IMR-90 (cell line): ENCODE measurements around the gene METTL25. TPM values are rescaled to one million over a fixed set of nuclear protein-coding genes. Genes with fewer than 3 reads are reported as not detected.

Experiments used
- ATAC-seq: fragments of 200-7000 bp; cut with Tn5 transposase; 2 replicates; pipeline ENCODE4 v1.9.1; 2020; ENCODE audit warnings: low read depth, mild to moderate bottlenecking, moderate library complexity
- BruUV-seq: library from RNA; stranded (reverse); fragments of 400-500 nt; replicated peaks from 2 replicates; lab custom pipeline; 2021; lab: Mats Ljungman, UMichigan
- CTCF ChIA-PET: fragments of 300-600 bp; formaldehyde crosslinking; extraction: SDS; loops from one replicate; lab custom pipeline; 2021; ENCODE audit warnings: antibody characterized with exemption; lab: Yijun Ruan, JAX
- POLR2A ChIA-PET: fragments of 300-600 bp; sonication (Branson Sonifier 250); formaldehyde crosslinking; loops from one replicate; lab custom pipeline; 2022; ENCODE audit warnings: antibody characterized with exemption; ENCODE audit not compliant: unreplicated experiment; lab: Charles Lee
- DNase-seq: peaks from one replicate; pipeline ENCODE4 v3.0.0; 2013
- H2AFZ ChIP-seq: replicated peaks from 2 replicates; pipeline ENCODE3; 2013; ENCODE audit warnings: low read length, mild to moderate bottlenecking; ENCODE audit not compliant: poor library complexity
- H2AK5ac ChIP-seq: 2 replicates; pipeline ENCODE4 v1.6.1; 2013; ENCODE audit warnings: low read depth, low read length, inconsistent platforms
- H2AK9ac ChIP-seq: replicated peaks from 2 replicates; pipeline ENCODE3; 2013; ENCODE audit warnings: mild to moderate bottlenecking, low read depth, low read length, moderate library complexity; ENCODE audit not compliant: poor library complexity
- H2BK120ac ChIP-seq: 2 replicates; pipeline ENCODE4 v1.6.1; 2013; ENCODE audit warnings: low read depth, low read length, inconsistent platforms
- H2BK15ac ChIP-seq: 3 replicates; pipeline ENCODE4 v1.6.1; 2013; ENCODE audit warnings: low read depth, low read length, inconsistent platforms
- H2BK20ac ChIP-seq: 2 replicates; pipeline ENCODE4 v1.6.1; 2013; ENCODE audit warnings: low read depth, mild to moderate bottlenecking, inconsistent platforms, low read length, moderate library complexity
- H2BK5ac ChIP-seq: 2 replicates; pipeline ENCODE4 v1.6.1; 2013; ENCODE audit warnings: mild to moderate bottlenecking, low read depth, low read length, inconsistent platforms; ENCODE audit not compliant: poor library complexity, severe bottlenecking
- H3K14ac ChIP-seq: replicated peaks from 2 replicates; pipeline ENCODE4 v1.6.1; 2013; ENCODE audit warnings: low read depth, low read length, inconsistent platforms
- H3K18ac ChIP-seq: 2 replicates; pipeline ENCODE4 v1.6.1; 2013; ENCODE audit warnings: low read depth, low read length, control low read depth
- H3K23ac ChIP-seq: 2 replicates; pipeline ENCODE4 v1.6.1; 2013; ENCODE audit warnings: low read depth, low read length, inconsistent platforms
- H3K27ac ChIP-seq: 2 replicates; pipeline ENCODE4 v1.5.1; 2013; ENCODE audit warnings: mild to moderate bottlenecking, control low read depth, low read length; ENCODE audit not compliant: insufficient read depth
- H3K27me3 ChIP-seq: 2 replicates; pipeline ENCODE4 v1.6.1; 2013; ENCODE audit warnings: low read length; ENCODE audit not compliant: control insufficient read depth, insufficient read depth
- H3K36me3 ChIP-seq: 2 replicates; pipeline ENCODE4 v1.6.1; 2013; ENCODE audit warnings: low read length, mixed read lengths; ENCODE audit not compliant: control insufficient read depth, insufficient read depth
- H3K4ac ChIP-seq: 2 replicates; pipeline ENCODE4 v1.6.1; 2013; ENCODE audit warnings: low read depth, low read length, inconsistent platforms
- H3K4me1 ChIP-seq: 2 replicates; pipeline ENCODE4 v1.6.1; 2013; ENCODE audit warnings: low read length, mixed read lengths; ENCODE audit not compliant: control insufficient read depth, insufficient read depth
- H3K4me2 ChIP-seq: 2 replicates; pipeline ENCODE4 v1.6.1; 2013; ENCODE audit warnings: low read depth, mild to moderate bottlenecking, control low read depth, low read length, moderate library complexity
- H3K4me3 ChIP-seq: 2 replicates; pipeline ENCODE4 v1.5.1; 2013; ENCODE audit warnings: low read depth, mild to moderate bottlenecking, control low read depth, low read length, moderate library complexity; ENCODE audit not compliant: insufficient read depth
- H3K56ac ChIP-seq: 2 replicates; pipeline ENCODE4 v1.6.1; 2013; ENCODE audit warnings: low read length, inconsistent platforms; ENCODE audit not compliant: insufficient read depth; ENCODE audit errors: extremely low read depth
- H3K79me1 ChIP-seq, 2 experiments: 2 replicates each; pipeline ENCODE4 v1.6.1; 2013; ENCODE audit warnings: low read length in 2 of 2, inconsistent platforms in 1 of 2, low read depth in 1 of 2
- H3K9ac ChIP-seq: 2 replicates; pipeline ENCODE4 v1.6.1; 2013; ENCODE audit warnings: low read depth, low read length, control low read depth
- H3K9me1 ChIP-seq: 2 replicates; pipeline ENCODE4 v1.6.1; 2013; ENCODE audit warnings: low read length, inconsistent platforms; ENCODE audit not compliant: insufficient read depth
- H3K9me3 ChIP-seq: 2 replicates; pipeline ENCODE4 v1.6.1; 2013; ENCODE audit warnings: low read length; ENCODE audit not compliant: control insufficient read depth, insufficient read depth
- H4K20me1 ChIP-seq: 2 replicates; pipeline ENCODE4 v1.6.1; 2013; ENCODE audit warnings: low read length, inconsistent platforms; ENCODE audit not compliant: insufficient read depth
- H4K5ac ChIP-seq: 2 replicates; pipeline ENCODE4 v1.6.1; 2013; ENCODE audit warnings: mild to moderate bottlenecking, low read depth, low read length, control low read depth
- H4K8ac ChIP-seq, 2 experiments: 2 replicates each; pipeline ENCODE4 v1.6.1; 2013; ENCODE audit warnings: low read depth in 2 of 2, low read length in 2 of 2, control low read depth in 1 of 2, inconsistent platforms in 1 of 2
- H4K91ac ChIP-seq: 2 replicates; pipeline ENCODE4 v1.6.1; 2013; ENCODE audit warnings: low read depth, low read length, inconsistent platforms; ENCODE audit not compliant: insufficient read depth
- BHLHE40 ChIP-seq: fragments of 150-350 bp; IDR thresholded peaks from 2 replicates; pipeline ENCODE4 v1.6.1; 2016; ENCODE audit warnings: mild to moderate bottlenecking, low read depth, low read length
- CEBPB ChIP-seq: IDR thresholded peaks from 2 replicates; pipeline ENCODE4 v1.6.1; 2012; ENCODE audit warnings: low read depth, low read length, improper control_type of control experiment
- CHD1 ChIP-seq: IDR thresholded peaks from 2 replicates; pipeline ENCODE4 v1.6.1; 2012; ENCODE audit warnings: low read depth, low read length, improper control_type of control experiment
- FOS ChIP-seq: fragments of 150-350 bp; IDR thresholded peaks from 2 replicates; pipeline ENCODE4 v1.6.1; 2016; ENCODE audit warnings: low read depth, low read length
- MAFK ChIP-seq: IDR thresholded peaks from 2 replicates; pipeline ENCODE4 v1.6.1; 2012; ENCODE audit warnings: low read depth, low read length, improper control_type of control experiment
- MAZ ChIP-seq: IDR thresholded peaks from 2 replicates; pipeline ENCODE4 v1.6.1; 2012; ENCODE audit warnings: low read depth, mild to moderate bottlenecking, low read length, improper control_type of control experiment, moderate library complexity, borderline replicate concordance
- MXI1 ChIP-seq: IDR thresholded peaks from 2 replicates; pipeline ENCODE4 v1.6.1; 2012; ENCODE audit warnings: low read depth, mild to moderate bottlenecking, low read length, moderate library complexity, borderline replicate concordance
- NFE2L2 ChIP-seq: fragments of 150-350 bp; IDR thresholded peaks from 2 replicates; pipeline ENCODE4 v1.6.1; 2016; ENCODE audit warnings: low read depth, mild to moderate bottlenecking, low read length
- POLR2A ChIP-seq: IDR thresholded peaks from 2 replicates; pipeline ENCODE4 v1.6.1; 2012; ENCODE audit warnings: mild to moderate bottlenecking, low read depth, low read length
- RAD21 ChIP-seq: IDR thresholded peaks from 2 replicates; pipeline ENCODE4 v1.6.1; 2012; ENCODE audit warnings: low read length, improper control_type of control experiment
- RCOR1 ChIP-seq: IDR thresholded peaks from 2 replicates; pipeline ENCODE4 v1.6.1; 2012; ENCODE audit warnings: mild to moderate bottlenecking, low read length, improper control_type of control experiment; ENCODE audit not compliant: insufficient replicate concordance
- RFX5 ChIP-seq: IDR thresholded peaks from 2 replicates; pipeline ENCODE4 v1.8.0; 2012; ENCODE audit warnings: low read depth, mild to moderate bottlenecking, low read length, moderate library complexity
- SMC3 ChIP-seq: fragments of 150-350 bp; IDR thresholded peaks from 2 replicates; pipeline ENCODE4 v1.6.1; 2016; ENCODE audit warnings: low read depth, mild to moderate bottlenecking, antibody characterized with exemption, low read length, moderate library complexity
- WGBS, 2 experiments: methylation state at CpG; one replicate each; pipeline versions ENCODE4 v1.1.5 to v1.1.7; 2013; ENCODE audit warnings: missing lambda C conversion rate in 2 of 2; ENCODE audit not compliant: insufficient read length in 1 of 2; ENCODE audit errors: extremely low coverage in 2 of 2; 5-methylcytosine and 5-hydroxymethylcytosine counted together
- dilution Hi-C: fragments of 300-500 bp; cut with HindIII; formaldehyde crosslinking; loops from one replicate; pipeline ENCODE4 v1.14.3; 2018; ENCODE audit warnings: low sequenced_read_pairs; ENCODE audit not compliant: unreplicated experiment
- in situ Hi-C: fragments of 300-500 bp; cut with MboI; formaldehyde crosslinking; loops from 3 replicates; pipeline ENCODE4 v1.14.3; 2019; ENCODE audit warnings: low sequenced_read_pairs, inconsistent platforms, mixed read lengths
- intact Hi-C: fragments of 100-400 bp; cut with micrococcal nuclease; formaldehyde crosslinking; loops from 2 replicates; pipeline ENCODE4 v1.10.0; 2022
- polyA plus RNA-seq, 3 experiments: library from polyadenylated mRNA; depleted of rRNA; stranded (reverse); fragments of >200 nt; gene quantifications; 2 replicates each; pipeline ENCODE4 v1.2.3, GENCODE V29; 2012; ENCODE audit warnings: low replicate concordance in 1 of 3
- total RNA-seq: library from RNA; depleted of rRNA; stranded (reverse); fragments of >200 nt; gene quantifications from 2 replicates; pipeline ENCODE4 v1.2.3, GENCODE V29; 2012
- TF ChIP-seq, protein P1 (sequence below): conservative IDR thresholded peaks from 2 replicates; pipeline ENCODE4 v1.5.1; 2012; ENCODE audit warnings: mild to moderate bottlenecking, low read depth, low read length, improper control_type of control experiment
- TF ChIP-seq, protein P2 (sequence below): fragments of 150-350 bp; IDR thresholded peaks from 2 replicates; pipeline ENCODE4 v1.6.1; 2017; ENCODE audit warnings: mild to moderate bottlenecking, antibody characterized with exemption, low read length, low read depth
- TF ChIP-seq, protein P3 (sequence below): fragments of 150-350 bp; IDR thresholded peaks from 2 replicates; pipeline ENCODE4 v1.6.1; 2016; ENCODE audit warnings: low read depth, mild to moderate bottlenecking, low read length, moderate library complexity, borderline replicate concordance

Gene METTL25
- total and polyA plus RNA-seq, 2 of the 4 experiments (the other 2 are of a cell fraction) = 2.6 to 3.0 TPM

DNA sequence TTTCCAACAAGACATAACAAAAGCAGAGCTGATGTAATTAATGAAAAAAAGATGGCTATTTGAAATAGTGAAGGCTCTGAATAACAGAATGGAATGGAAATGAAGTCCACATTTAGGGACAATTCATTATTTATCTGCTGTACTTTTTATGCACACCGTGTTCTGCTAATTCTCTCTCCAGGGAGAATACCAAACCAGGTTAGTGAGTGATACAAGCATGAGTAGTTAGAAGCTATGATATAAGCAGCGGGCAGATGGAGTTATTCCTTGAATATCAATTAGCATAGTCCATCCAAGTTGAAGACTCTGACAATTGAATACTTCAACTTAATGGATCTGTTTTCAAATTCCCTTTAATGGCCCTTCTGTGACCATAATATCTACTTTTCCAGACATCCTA is 166.3 kb downstream of the METTL25 start:
- POLR2A ChIA-PET = no interaction called here
- WGBS, 2 experiments = no CpG with 5 or more reads among the region's 2 CpGs

More for the DNA sequence above, 166.3 kb downstream of the METTL25 start:
- H3K4me2 ChIP-seq = no peak overlapping the region
- H3K18ac ChIP-seq = no peak overlapping the region
- no peak overlapping the region for H2BK15ac ChIP-seq
- H2AK5ac ChIP-seq = no peak overlapping the region
- DNase-seq (no peak), ATAC-seq (no peak)
- no peak overlapping the region for H4K8ac ChIP-seq
- H3K4me3 ChIP-seq = no peak overlapping the region
- no peak overlapping the region for H2BK20ac ChIP-seq
- H3K9me3 ChIP-seq = no peaks in the 10 kb centered on the region
- no peaks in the 10 kb centered on the region for H3K36me3 ChIP-seq
- no peak overlapping the region for H3K4ac ChIP-seq
- no peak overlapping the region for H4K91ac ChIP-seq
- H3K27me3 ChIP-seq = no peaks in the 10 kb centered on the region
- CTCF ChIA-PET = interaction anchor here (1.0 kb wide), 1 partner anchor 34 kb away, joined by 3 read pairs; no protein-coding TSS in a partner anchor
- no peaks in the 10 kb centered on the region for H3K4me1 ChIP-seq
- H3K9ac ChIP-seq = no peak overlapping the region
- no peaks in the 10 kb centered on the region for H4K20me1 ChIP-seq
- in situ Hi-C loops (loop anchor here (25.0 kb wide), 1 partner anchor 1988 kb away; no protein-coding TSS in a partner anchor), intact Hi-C loops (loop anchor here (5.0 kb wide), 1 partner anchor 142 kb away; no protein-coding TSS in a partner anchor), dilution Hi-C loops (no loop called here)
- BruUV-seq = no TSS peak
- no peak overlapping the region for H3K23ac ChIP-seq
- no peaks in the 10 kb centered on the region for H3K9me1 ChIP-seq
- H2AK9ac ChIP-seq = no peak overlapping the region
- no peak overlapping the region for H3K56ac ChIP-seq
- TF ChIP-seq CEBPB = no peak
- TF ChIP-seq MXI1 = no peak
- TF ChIP-seq BHLHE40 = no peak
- TF ChIP-seq RCOR1 = no peak
- TF ChIP-seq MAFK = no peak
- TF ChIP-seq, protein P1, sequence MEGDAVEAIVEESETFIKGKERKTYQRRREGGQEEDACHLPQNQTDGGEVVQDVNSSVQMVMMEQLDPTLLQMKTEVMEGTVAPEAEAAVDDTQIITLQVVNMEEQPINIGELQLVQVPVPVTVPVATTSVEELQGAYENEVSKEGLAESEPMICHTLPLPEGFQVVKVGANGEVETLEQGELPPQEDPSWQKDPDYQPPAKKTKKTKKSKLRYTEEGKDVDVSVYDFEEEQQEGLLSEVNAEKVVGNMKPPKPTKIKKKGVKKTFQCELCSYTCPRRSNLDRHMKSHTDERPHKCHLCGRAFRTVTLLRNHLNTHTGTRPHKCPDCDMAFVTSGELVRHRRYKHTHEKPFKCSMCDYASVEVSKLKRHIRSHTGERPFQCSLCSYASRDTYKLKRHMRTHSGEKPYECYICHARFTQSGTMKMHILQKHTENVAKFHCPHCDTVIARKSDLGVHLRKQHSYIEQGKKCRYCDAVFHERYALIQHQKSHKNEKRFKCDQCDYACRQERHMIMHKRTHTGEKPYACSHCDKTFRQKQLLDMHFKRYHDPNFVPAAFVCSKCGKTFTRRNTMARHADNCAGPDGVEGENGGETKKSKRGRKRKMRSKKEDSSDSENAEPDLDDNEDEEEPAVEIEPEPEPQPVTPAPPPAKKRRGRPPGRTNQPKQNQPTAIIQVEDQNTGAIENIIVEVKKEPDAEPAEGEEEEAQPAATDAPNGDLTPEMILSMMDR = no peak
- TF ChIP-seq, protein P2, sequence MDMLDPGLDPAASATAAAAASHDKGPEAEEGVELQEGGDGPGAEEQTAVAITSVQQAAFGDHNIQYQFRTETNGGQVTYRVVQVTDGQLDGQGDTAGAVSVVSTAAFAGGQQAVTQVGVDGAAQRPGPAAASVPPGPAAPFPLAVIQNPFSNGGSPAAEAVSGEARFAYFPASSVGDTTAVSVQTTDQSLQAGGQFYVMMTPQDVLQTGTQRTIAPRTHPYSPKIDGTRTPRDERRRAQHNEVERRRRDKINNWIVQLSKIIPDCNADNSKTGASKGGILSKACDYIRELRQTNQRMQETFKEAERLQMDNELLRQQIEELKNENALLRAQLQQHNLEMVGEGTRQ = no peak
- TF ChIP-seq, protein P3, sequence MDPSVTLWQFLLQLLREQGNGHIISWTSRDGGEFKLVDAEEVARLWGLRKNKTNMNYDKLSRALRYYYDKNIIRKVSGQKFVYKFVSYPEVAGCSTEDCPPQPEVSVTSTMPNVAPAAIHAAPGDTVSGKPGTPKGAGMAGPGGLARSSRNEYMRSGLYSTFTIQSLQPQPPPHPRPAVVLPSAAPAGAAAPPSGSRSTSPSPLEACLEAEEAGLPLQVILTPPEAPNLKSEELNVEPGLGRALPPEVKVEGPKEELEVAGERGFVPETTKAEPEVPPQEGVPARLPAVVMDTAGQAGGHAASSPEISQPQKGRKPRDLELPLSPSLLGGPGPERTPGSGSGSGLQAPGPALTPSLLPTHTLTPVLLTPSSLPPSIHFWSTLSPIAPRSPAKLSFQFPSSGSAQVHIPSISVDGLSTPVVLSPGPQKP = no peak
- no peak for TF ChIP-seq POLR2A
- no peak for TF ChIP-seq NFE2L2
- no peak for TF ChIP-seq SMC3
- no peak for TF ChIP-seq FOS
- TF ChIP-seq CHD1 = no peak
- no peak for TF ChIP-seq RAD21
- TF ChIP-seq RFX5 = no peak
- no peak for TF ChIP-seq MAZ
- no peak overlapping the region for H3K14ac ChIP-seq
- no peak overlapping the region for H4K5ac ChIP-seq
- no peak overlapping the region for H3K27ac ChIP-seq
- no peak overlapping the region for H2AFZ ChIP-seq
- H2BK5ac ChIP-seq = no peak overlapping the region
- no peaks in the 10 kb centered on the region for H3K79me1 ChIP-seq
- no peak overlapping the region for H2BK120ac ChIP-seq
